HCT116 (cell line): ENCODE results near the gene ZEB1. TPM values are rescaled to one million over a fixed set of nuclear protein-coding genes. Genes with fewer than 3 reads are reported as not detected.

Experiments
- ATAC-seq: fragments of 200-7000 bp; cut with Tn5 transposase; 2 replicates; pipeline ENCODE4 v1.9.1; 2020; ENCODE audit warnings: mild to moderate bottlenecking, moderate library complexity
- BruUV-seq: library from RNA; stranded (reverse); fragments of 400-500 nt; replicated peaks from 2 replicates; lab custom pipeline; 2021; lab: Mats Ljungman, UMichigan
- CTCF ChIA-PET: fragments of 300-600 bp; sonication (Branson Sonifier 250); formaldehyde crosslinking; loops from one replicate; lab custom pipeline; 2021; ENCODE audit warnings: antibody characterized with exemption; lab: Charles Lee
- POLR2A ChIA-PET: fragments of 300-600, 350-600 bp; sonication (Branson Sonifier 250); formaldehyde crosslinking; loops from one replicate; lab custom pipeline; 2021; ENCODE audit warnings: antibody characterized with exemption; lab: Charles Lee
- RAD21 ChIA-PET, 2 experiments: fragments of 300-600 bp; sonication (Branson Sonifier 250); formaldehyde crosslinking; loops; one replicate each; lab custom pipeline; 2023; ENCODE audit warnings: low total read pairs in 2 of 2; ENCODE audit not compliant: uncharacterized antibody in 2 of 2, unreplicated experiment in 2 of 2, low non-redundant PET in 1 of 2; lab: Charles Lee
- DNase-seq: peaks from one replicate; pipeline ENCODE4 v3.0.0-alpha.2; 2010; ENCODE audit warnings: low read depth, low spot score
- H2AFZ ChIP-seq: fragments of 200-600 bp; shearing (Covaris generic), sonication (generic); 2 replicates; pipeline ENCODE4 v1.6.1; 2017; ENCODE audit warnings: low read depth, mixed run types, mixed read lengths, antibody characterized with exemption, low read length; ENCODE audit not compliant: poor library complexity, severe bottlenecking
- H3K27ac ChIP-seq: 2 replicates; pipeline ENCODE4 v1.5.1; 2012; ENCODE audit warnings: low read depth, low read length
- H3K27me3 ChIP-seq: fragments of 200-600 bp; sonication (generic); 2 replicates; pipeline ENCODE4 v1.6.1; 2016; ENCODE audit warnings: mixed run types, low read length, mixed read lengths; ENCODE audit not compliant: insufficient read depth
- H3K36me3 ChIP-seq, 2 experiments: fragments of 200-500 bp in 1 of 2; fragments of 200-600 bp in 1 of 2; sonication (Bioruptor generic) in 1 of 2; sonication (generic) in 1 of 2; 2 replicates each; pipeline versions ENCODE4 v1.5.1 to v1.6.1; 2014 to 2016; ENCODE audit warnings: low read length in 2 of 2, inconsistent platforms in 1 of 2, mixed read lengths in 1 of 2, mixed run types in 1 of 2; ENCODE audit not compliant: insufficient read depth in 2 of 2, control insufficient read depth in 1 of 2
- H3K4me1 ChIP-seq, 2 experiments: fragments of 200-600 bp in 1 of 2; sonication (generic) in 1 of 2; 2 replicates each; pipeline versions ENCODE4 v1.5.1 to v1.6.1; 2012 to 2017; ENCODE audit warnings: low read length in 2 of 2, inconsistent platforms in 1 of 2, mild to moderate bottlenecking in 1 of 2, mixed read lengths in 1 of 2, mixed run types in 1 of 2, moderate library complexity in 1 of 2; ENCODE audit not compliant: insufficient read depth in 2 of 2, control insufficient read depth in 1 of 2
- H3K4me2 ChIP-seq: fragments of 200-600 bp; sonication (generic); 2 replicates; pipeline ENCODE4 v1.6.1; 2017; ENCODE audit warnings: mixed run types, low read length, mixed read lengths
- H3K4me3 ChIP-seq, 2 experiments: fragments of 200-600 bp in 1 of 2; sonication (generic) in 1 of 2; replicated peaks in 1 of 2; 2 replicates each; pipeline ENCODE4 v1.5.1; 2011 to 2016; ENCODE audit warnings: low read length in 2 of 2, control low read depth in 1 of 2, low read depth in 1 of 2, mild to moderate bottlenecking in 1 of 2, mixed read lengths in 1 of 2, mixed run types in 1 of 2
- H3K79me2 ChIP-seq: fragments of 200-600 bp; sonication (generic); 2 replicates; pipeline ENCODE4 v1.6.1; 2017; ENCODE audit warnings: mild to moderate bottlenecking, mixed run types, low read length, moderate library complexity, mixed read lengths; ENCODE audit not compliant: insufficient read depth
- H3K9ac ChIP-seq: fragments of 200-600 bp; sonication (generic); 2 replicates; pipeline ENCODE4 v1.6.1; 2016; ENCODE audit warnings: low read length, mixed read lengths
- H3K9me2 ChIP-seq: fragments of 200-600 bp; sonication (generic), shearing (Covaris generic); 2 replicates; pipeline ENCODE4 v1.6.1; 2017; ENCODE audit warnings: mixed run types, mild to moderate bottlenecking, moderate library complexity; ENCODE audit not compliant: insufficient read depth
- H3K9me3 ChIP-seq, 2 experiments: fragments of 200-500 bp in 1 of 2; fragments of 200-600 bp in 1 of 2; sonication (Bioruptor generic) in 1 of 2; sonication (generic) in 1 of 2; 2 replicates each; pipeline ENCODE4 v1.6.1; 2014 to 2017; ENCODE audit warnings: low read length in 2 of 2, mixed read lengths in 2 of 2, inconsistent platforms in 1 of 2, low read depth in 1 of 2, mild to moderate bottlenecking in 1 of 2, mixed run types in 1 of 2, moderate library complexity in 1 of 2; ENCODE audit not compliant: control insufficient read depth in 1 of 2, insufficient read depth in 1 of 2
- H4K20me1 ChIP-seq: fragments of 200-600 bp; sonication (generic), shearing (Covaris generic); 2 replicates; pipeline ENCODE4 v1.6.1; 2017; ENCODE audit warnings: mixed run types, mild to moderate bottlenecking, moderate library complexity; ENCODE audit not compliant: insufficient read depth
- CBX3 ChIP-seq: IDR thresholded peaks from 2 replicates; pipeline ENCODE4 v1.6.1; 2012; ENCODE audit warnings: low read depth
- CEBPB ChIP-seq: IDR thresholded peaks from 2 replicates; pipeline ENCODE4 v1.6.1; 2012; ENCODE audit warnings: low read depth
- EGR1 ChIP-seq: IDR thresholded peaks from 2 replicates; pipeline ENCODE4 v1.6.1; 2012; ENCODE audit warnings: low read depth
- ELF1 ChIP-seq: IDR thresholded peaks from 2 replicates; pipeline ENCODE4 v1.6.1; 2012; ENCODE audit warnings: low read depth, borderline replicate concordance
- EZH2 ChIP-seq: fragments of 200-600 bp; sonication (generic); IDR thresholded peaks from 2 replicates; pipeline ENCODE4 v1.6.1; 2017; ENCODE audit warnings: antibody characterized with exemption, mixed run types
- EZH2phosphoT487 ChIP-seq: fragments of 200-600 bp; IDR thresholded peaks from 2 replicates; pipeline ENCODE4 v1.6.1; 2018; ENCODE audit warnings: antibody characterized with exemption, borderline replicate concordance
- FOSL1 ChIP-seq: IDR thresholded peaks from 2 replicates; pipeline ENCODE4 v1.6.1; 2012; ENCODE audit warnings: low read depth
- JUND ChIP-seq: IDR thresholded peaks from 2 replicates; pipeline ENCODE4 v1.6.1; 2012
- POLR2A ChIP-seq: IDR thresholded peaks from 2 replicates; pipeline ENCODE4 v1.7.0; 2011; ENCODE audit warnings: borderline replicate concordance; ENCODE audit not compliant: insufficient read depth, insufficient read length; ENCODE audit errors: extremely low read depth
- RAD21 ChIP-seq: IDR thresholded peaks from 2 replicates; pipeline ENCODE4 v1.6.1; 2012; ENCODE audit warnings: low read depth, mild to moderate bottlenecking
- SRF ChIP-seq: IDR thresholded peaks from 2 replicates; pipeline ENCODE4 v1.6.1; 2012; ENCODE audit warnings: low read depth
- YY1 ChIP-seq: IDR thresholded peaks from 2 replicates; pipeline ENCODE4 v1.6.1; 2011; ENCODE audit warnings: low read length, low read depth, moderate library complexity, mild to moderate bottlenecking; ENCODE audit not compliant: insufficient replicate concordance; ENCODE audit errors: extremely low read depth
- ZFX ChIP-seq: fragments of 450-650 bp; IDR thresholded peaks from 2 replicates; pipeline ENCODE4 v1.6.1; 2017
- ZNF274 ChIP-seq: fragments of 200-500 bp; sonication (Bioruptor generic); IDR thresholded peaks from 2 replicates; pipeline ENCODE4 v1.6.1; 2014; ENCODE audit warnings: mild to moderate bottlenecking, low read depth, low read length, inconsistent platforms
- intact Hi-C: fragments of 100-400 bp; cut with micrococcal nuclease; formaldehyde crosslinking; loops from 2 replicates; pipeline ENCODE4 v1.10.0; 2022
- total RNA-seq: library from RNA; stranded (reverse); gene quantifications from one replicate; pipeline ENCODE4 v1.2.1, GENCODE V29; 2021; ENCODE audit not compliant: unreplicated experiment
- TF ChIP-seq, protein P1 (sequence below): IDR thresholded peaks from 2 replicates; pipeline ENCODE4 v1.6.1; 2012
- TF ChIP-seq, protein P2 (sequence below): IDR thresholded peaks from 2 replicates; pipeline ENCODE4 v1.6.1; 2011; ENCODE audit warnings: mild to moderate bottlenecking, low read length, moderate library complexity; ENCODE audit not compliant: insufficient replicate concordance; ENCODE audit errors: extremely low read depth
- TF ChIP-seq, protein P3 (sequence below): IDR thresholded peaks from 2 replicates; pipeline ENCODE4 v1.6.1; 2012; ENCODE audit warnings: low read depth

The ZEB1 gene
- total RNA-seq, 1 experiment from 2014 or later = 3.4 TPM

DNA sequence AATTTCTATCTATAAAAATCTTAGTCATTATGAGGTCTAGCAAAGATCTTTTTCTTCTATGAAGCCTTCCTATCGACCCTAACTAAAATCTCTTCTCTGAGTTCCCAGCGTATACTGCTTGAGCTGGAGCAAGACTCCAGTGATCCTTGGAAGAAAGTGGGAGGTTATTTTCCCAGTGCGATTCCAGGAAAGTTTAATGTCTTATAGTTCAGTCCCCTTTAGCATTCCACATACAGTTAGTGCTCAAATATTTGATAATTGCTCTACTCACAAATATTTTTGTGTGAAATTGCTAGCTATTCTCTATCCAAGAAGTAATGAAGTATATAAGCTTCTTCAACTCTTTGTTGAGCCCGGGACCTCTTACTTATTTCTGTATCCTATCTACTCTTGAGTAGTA lies 47.7 kb downstream of the ZEB1 start:
- Histone ChIP-seq H3K4me2 (no peak overlapping the region), H3K4me1 (no peaks in the 10 kb centered on the region), H4K20me1 (no peaks in the 10 kb centered on the region), H3K4me3 (no peak overlapping the region), H3K9me2 (no peaks in the 10 kb centered on the region), H2AFZ (no peak overlapping the region), H3K27ac (no peak overlapping the region), H3K79me2 (no peaks in the 10 kb centered on the region), H3K9ac (no peak overlapping the region), H3K27me3 (no peaks in the 10 kb centered on the region), H3K9me3 (no peaks in the 10 kb centered on the region), H3K36me3 (no peaks in the 10 kb centered on the region)
- no TSS peak for BruUV-seq
- RAD21 ChIA-PET = no interaction called here
- intact Hi-C loops = no loop called here
- DNase-seq (no peak), ATAC-seq (no peak)
- TF ChIP-seq POLR2A = no peak
- TF ChIP-seq, protein P1, sequence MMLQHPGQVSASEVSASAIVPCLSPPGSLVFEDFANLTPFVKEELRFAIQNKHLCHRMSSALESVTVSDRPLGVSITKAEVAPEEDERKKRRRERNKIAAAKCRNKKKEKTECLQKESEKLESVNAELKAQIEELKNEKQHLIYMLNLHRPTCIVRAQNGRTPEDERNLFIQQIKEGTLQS = no peak
- TF ChIP-seq YY1 = no peak
- no peak for TF ChIP-seq SRF
- TF ChIP-seq RAD21 = no peak
- TF ChIP-seq JUND = no peak
- no peak for TF ChIP-seq ZFX
- no peak for TF ChIP-seq EZH2
- CTCF ChIA-PET = no interaction called here
- POLR2A ChIA-PET = no interaction called here

DNA sequence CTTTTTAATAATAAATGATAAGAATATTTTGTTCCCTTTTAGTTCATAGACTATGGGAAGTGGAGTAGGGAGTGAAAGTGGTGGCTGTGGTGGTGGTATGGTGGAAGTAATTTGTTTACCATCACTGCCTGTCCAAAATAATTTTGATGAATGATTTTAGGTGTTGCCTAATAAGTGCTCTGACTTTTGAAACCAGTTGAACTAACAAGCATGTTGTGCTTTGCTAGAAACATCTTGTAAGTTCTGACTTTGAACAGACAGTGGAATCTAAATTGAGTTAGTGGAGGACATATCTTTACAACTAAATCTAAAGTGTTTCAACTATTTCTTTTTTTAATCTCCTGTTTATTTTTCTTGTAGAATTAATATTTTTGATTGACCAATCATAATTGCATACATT lies 49.7 kb downstream of the ZEB1 start:
- DNase-seq (no peak), ATAC-seq (no peak)
- H2AFZ ChIP-seq = no peak overlapping the region
- no peaks in the 10 kb centered on the region for H3K36me3 ChIP-seq
- ChIA-PET CTCF (no interaction called here), POLR2A (no interaction called here), RAD21 (no interaction called here)
- no peaks in the 10 kb centered on the region for H3K79me2 ChIP-seq
- H3K27ac ChIP-seq = no peak overlapping the region
- H3K27me3 ChIP-seq = no peaks in the 10 kb centered on the region
- H3K4me3 ChIP-seq = no peak overlapping the region
- no peaks in the 10 kb centered on the region for H4K20me1 ChIP-seq
- no peaks in the 10 kb centered on the region for H3K9me2 ChIP-seq
- H3K4me2 ChIP-seq = no peak overlapping the region
- H3K9me3 ChIP-seq = no peaks in the 10 kb centered on the region
- intact Hi-C loops = no loop called here
- BruUV-seq = no TSS peak
- no peak overlapping the region for H3K9ac ChIP-seq
- H3K4me1 ChIP-seq = no peaks in the 10 kb centered on the region
- no peak for TF ChIP-seq RAD21
- no peak for TF ChIP-seq POLR2A
- TF ChIP-seq, protein P1 = no peak
- no peak for TF ChIP-seq EZH2phosphoT487
- no peak for TF ChIP-seq CEBPB
- TF ChIP-seq FOSL1 = no peak
- TF ChIP-seq ELF1 = no peak
- TF ChIP-seq YY1 = no peak
- no peak for TF ChIP-seq ZFX
- TF ChIP-seq, protein P2, sequence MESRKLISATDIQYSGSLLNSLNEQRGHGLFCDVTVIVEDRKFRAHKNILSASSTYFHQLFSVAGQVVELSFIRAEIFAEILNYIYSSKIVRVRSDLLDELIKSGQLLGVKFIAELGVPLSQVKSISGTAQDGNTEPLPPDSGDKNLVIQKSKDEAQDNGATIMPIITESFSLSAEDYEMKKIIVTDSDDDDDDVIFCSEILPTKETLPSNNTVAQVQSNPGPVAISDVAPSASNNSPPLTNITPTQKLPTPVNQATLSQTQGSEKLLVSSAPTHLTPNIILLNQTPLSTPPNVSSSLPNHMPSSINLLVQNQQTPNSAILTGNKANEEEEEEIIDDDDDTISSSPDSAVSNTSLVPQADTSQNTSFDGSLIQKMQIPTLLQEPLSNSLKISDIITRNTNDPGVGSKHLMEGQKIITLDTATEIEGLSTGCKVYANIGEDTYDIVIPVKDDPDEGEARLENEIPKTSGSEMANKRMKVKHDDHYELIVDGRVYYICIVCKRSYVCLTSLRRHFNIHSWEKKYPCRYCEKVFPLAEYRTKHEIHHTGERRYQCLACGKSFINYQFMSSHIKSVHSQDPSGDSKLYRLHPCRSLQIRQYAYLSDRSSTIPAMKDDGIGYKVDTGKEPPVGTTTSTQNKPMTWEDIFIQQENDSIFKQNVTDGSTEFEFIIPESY = no peak
- TF ChIP-seq, protein P3, sequence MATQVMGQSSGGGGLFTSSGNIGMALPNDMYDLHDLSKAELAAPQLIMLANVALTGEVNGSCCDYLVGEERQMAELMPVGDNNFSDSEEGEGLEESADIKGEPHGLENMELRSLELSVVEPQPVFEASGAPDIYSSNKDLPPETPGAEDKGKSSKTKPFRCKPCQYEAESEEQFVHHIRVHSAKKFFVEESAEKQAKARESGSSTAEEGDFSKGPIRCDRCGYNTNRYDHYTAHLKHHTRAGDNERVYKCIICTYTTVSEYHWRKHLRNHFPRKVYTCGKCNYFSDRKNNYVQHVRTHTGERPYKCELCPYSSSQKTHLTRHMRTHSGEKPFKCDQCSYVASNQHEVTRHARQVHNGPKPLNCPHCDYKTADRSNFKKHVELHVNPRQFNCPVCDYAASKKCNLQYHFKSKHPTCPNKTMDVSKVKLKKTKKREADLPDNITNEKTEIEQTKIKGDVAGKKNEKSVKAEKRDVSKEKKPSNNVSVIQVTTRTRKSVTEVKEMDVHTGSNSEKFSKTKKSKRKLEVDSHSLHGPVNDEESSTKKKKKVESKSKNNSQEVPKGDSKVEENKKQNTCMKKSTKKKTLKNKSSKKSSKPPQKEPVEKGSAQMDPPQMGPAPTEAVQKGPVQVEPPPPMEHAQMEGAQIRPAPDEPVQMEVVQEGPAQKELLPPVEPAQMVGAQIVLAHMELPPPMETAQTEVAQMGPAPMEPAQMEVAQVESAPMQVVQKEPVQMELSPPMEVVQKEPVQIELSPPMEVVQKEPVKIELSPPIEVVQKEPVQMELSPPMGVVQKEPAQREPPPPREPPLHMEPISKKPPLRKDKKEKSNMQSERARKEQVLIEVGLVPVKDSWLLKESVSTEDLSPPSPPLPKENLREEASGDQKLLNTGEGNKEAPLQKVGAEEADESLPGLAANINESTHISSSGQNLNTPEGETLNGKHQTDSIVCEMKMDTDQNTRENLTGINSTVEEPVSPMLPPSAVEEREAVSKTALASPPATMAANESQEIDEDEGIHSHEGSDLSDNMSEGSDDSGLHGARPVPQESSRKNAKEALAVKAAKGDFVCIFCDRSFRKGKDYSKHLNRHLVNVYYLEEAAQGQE = no peak
- no peak for TF ChIP-seq CBX3
- no peak for TF ChIP-seq ZNF274
- no peak for TF ChIP-seq EGR1
